PC-9 (cell line): ENCODE measurements around the gene ABR.

Experiments
- EZH2 ChIP-seq: fragments of 200-600 bp; sonication (generic); IDR thresholded peaks from 2 replicates; pipeline ENCODE4 v1.8.0; 2017; ENCODE audit warnings: antibody characterized with exemption, low read depth
- TF ChIP-seq, protein P1 (sequence below): fragments of 200-600 bp; sonication (generic); conservative IDR thresholded peaks from 2 replicates; pipeline ENCODE4 v1.6.1; 2017; ENCODE audit warnings: mixed run types, antibody characterized with exemption, mild to moderate bottlenecking, moderate library complexity

DNA sequence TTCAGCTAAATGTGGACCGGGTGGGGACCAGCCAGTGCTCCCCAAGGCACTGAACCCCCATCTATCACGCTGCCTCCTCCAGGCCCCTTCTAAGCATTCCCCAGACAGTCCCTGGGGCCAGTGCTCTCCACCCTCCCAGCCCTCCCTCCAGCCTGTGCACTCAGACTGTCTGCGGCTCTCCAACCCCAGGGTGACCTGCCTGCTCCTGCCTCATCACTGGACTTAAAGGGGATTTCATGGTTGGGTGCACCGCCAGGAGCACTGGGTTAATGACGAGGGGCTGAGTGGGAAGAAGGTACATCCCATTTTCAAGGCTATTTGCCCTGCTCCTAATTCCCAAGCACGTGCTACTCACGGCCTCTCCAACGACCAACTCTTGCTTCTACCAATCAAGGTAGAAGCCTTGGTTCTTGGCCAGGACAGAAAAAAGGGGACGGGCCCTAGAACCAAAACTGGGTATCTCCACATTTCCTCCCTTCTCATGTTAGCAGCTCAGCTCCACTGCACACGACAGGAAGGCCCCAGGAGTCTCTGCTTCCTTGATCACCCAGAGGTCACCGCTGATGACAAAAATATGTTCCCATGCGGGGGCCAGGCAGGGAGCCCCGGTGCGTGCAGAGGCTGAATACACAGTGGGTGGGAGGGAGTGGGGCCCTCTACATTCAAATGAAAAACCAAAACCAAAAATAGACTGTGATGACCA lies 3.5 kb upstream of the ABR start:
- TF ChIP-seq, protein P1, sequence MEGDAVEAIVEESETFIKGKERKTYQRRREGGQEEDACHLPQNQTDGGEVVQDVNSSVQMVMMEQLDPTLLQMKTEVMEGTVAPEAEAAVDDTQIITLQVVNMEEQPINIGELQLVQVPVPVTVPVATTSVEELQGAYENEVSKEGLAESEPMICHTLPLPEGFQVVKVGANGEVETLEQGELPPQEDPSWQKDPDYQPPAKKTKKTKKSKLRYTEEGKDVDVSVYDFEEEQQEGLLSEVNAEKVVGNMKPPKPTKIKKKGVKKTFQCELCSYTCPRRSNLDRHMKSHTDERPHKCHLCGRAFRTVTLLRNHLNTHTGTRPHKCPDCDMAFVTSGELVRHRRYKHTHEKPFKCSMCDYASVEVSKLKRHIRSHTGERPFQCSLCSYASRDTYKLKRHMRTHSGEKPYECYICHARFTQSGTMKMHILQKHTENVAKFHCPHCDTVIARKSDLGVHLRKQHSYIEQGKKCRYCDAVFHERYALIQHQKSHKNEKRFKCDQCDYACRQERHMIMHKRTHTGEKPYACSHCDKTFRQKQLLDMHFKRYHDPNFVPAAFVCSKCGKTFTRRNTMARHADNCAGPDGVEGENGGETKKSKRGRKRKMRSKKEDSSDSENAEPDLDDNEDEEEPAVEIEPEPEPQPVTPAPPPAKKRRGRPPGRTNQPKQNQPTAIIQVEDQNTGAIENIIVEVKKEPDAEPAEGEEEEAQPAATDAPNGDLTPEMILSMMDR, result no peak
- TF ChIP-seq EZH2, result no peak
